Activated CD8-positive, alpha-beta memory T cell treated with anti-CD3 and anti-CD28 coated beads for 48 hours (primary cell): Measurements from ENCODE around the gene UBE2S.

Experiments used
- DNase-seq, 3 experiments: peaks; one replicate each; pipeline ENCODE4 v3.0.0-alpha.2; 2020; ENCODE audit warnings: low read depth in 2 of 3, low spot score in 2 of 3

The UBE2S gene

DNA sequence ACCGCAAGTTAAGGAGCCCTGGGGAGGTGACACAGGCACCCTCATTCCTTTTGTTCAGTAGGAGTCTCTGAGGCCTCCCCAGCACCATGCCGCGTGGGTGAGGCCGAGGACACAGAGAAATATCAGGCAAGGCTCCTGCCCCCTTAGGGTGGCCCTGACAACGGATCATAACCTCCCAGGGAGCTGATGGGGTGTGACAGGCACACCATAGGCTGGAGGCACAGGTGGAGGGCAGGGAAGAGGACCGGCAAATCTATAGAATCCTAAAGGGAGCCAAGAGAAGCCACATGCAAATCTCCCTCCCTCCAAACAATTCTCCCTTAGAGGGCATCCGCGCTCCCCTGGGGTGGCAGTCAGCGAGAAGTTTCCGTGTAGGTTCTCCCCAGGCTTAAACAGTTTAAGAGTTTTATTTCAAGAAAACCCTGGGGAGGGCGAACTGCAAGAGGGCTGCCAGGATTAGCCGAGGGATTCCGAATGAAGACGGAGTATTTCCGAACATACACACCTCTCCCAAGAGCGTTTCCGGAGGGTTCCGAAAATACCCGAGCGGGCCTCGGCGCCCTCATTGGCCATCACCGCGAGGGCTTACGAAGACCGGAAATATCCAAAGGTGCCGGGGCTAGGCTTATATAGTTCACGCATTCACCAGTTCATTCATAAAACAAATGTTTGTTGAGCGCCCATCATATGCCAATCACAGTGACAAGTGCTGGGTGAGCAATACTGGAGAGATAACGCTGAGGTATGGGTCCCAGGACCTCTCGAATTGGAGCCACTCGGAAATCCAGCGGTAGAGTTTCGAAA is 22.5 kb downstream of the UBE2S start:
- peak; percentile 85 to 88 (median 87) for DNase-seq

DNA sequence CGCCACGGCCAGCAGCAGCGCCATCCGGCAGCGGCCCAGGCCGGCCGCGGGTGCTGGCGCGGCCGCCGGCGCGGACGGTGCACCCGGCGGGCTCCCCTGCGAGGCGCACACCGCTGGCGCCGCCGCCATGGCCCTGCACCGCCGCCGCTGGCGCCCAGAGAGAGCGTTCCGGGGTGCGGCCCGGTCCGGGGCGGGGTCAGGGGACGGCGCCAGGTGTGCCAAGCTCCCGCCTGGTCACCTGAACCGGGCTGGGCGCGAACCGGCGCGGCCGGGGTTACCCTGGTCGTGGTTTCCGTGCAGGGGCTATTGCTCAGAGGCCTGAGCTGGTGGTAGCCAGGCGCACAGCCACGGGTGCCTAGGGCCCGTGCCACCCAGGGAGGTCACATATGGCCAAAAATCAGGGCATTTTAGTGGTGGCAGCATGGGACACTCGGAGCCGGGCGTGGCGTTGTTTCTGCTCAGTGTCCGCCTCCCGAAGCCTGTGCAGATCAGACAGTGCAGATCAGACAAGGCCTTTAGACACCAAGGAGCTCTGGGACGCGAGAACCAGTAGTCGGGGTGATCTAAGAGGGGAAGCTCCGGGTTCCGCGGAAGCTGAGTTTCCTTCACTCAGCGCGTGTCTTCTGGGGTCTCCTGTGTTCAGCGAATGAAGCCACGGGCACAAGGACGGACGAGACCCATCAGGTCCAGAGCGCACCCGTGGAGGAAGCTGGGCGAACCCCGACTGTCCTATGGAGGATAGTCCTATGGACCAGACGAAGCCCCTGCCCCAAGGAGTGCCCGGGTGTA is 23.3 kb downstream of the UBE2S start, which contains the start of gene TMEM238:
Gene TMEM238 (minus strand): TSS at position 162 of the 789 bp plus-strand sequence. CDS start 33 bp downstream, at position 129.
- DNase-seq, result no peak

- no peak for DNase-seq
Observed at GRCh38 chr19:55383279-55384130, 24.1 kb downstream of the UBE2S start.

DNA sequence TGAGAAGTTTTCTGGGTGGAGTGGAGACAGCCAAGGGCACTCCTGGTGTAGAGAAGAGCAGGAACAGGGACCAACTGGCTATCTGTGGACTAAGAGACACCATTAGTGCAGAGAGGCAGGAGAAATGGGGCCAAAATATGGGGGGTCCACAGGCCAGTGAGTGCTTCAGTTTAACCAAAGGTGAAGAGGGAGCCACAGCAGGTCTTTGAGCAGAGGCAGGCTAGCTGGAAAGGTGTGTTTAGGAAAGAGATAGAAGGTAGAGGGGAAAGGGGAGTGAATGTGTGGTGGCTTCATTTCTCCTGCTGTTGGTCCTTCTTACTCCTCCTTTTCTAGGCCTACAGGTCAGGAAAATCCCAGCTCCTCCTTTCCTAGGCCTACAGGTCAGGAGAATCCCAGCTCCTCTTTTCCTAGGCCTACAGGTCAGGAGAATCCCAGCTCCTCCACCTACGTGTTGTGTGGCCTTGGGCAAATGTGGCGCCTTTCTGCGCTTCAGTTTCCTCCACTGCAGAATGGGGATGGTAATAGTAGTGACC is 25.0 kb downstream of the UBE2S start:
- no peak for DNase-seq

DNA sequence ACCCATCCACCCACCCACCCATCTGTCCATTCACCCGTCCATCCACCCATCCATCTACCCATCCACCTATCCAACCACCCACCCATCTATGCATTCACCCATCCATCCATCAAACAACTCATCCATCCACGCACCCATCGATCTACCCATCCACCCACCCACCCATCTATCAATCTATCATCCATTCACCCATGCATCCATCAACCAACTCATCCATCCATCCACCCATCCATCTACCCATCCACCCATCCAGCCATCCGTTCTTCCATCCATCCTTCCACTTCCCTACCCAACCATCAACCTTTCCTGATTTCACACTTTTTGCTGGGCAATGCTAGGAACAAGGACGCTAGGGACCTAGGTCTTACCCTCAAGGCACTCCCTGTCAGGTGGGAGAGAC is 25.6 kb downstream of the UBE2S start:
- DNase-seq, result no peak

DNA sequence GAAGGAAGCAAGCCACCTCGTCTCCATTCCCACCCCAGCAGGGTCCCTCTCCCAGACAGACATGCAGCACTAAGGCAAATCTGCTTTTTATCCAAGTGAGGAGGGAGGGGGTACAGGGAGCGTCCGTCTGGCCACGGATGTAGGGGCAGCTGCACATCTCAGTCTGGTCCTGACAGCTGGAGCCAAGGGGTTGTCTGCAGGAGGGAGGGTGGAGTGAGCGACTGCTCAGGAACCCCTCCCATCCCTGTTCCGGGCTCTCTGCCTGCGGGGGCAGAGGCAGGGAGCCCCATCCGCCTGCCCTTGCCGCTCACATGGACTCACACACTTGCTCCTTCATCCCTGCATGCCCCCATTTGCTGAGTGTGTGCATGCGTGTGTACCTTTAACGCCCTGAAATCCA is 28.4 kb downstream of the UBE2S start:
- DNase-seq, result no peak

DNA sequence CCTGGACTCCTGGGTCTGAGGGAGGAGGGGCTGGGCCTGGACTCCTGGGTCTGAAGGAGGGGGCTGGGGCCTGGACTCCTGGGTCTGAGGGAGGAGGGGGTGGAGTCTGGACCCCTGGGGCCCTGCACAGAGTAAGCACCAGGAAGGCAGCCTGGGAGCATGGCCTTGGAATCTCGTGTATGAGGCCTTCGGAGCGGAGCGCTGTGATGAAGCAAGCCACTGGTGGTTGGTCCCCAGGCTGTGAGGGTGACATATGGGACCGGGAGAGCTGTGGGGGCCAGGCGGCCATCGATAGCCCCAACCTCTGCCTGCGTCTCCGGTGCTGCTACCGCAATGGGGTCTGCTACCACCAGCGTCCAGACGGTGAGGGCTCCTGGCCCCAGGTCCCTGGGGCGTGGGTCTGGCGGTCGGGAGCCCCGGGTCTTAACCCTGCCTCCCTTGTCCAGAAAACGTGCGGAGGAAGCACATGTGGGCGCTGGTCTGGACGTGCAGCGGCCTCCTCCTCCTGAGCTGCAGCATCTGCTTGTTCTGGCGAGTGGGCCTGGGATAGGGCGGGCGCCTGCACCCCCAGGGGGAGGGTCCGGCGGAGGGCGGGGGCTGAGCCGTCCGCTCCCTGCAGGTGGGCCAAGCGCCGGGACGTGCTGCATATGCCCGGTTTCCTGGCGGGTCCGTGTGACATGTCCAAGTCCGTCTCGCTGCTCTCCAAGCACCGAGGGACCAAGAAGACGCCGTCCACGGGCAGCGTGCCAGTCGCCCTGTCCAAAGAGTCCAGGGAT is 30.0 kb downstream of the UBE2S start:
- no peak for DNase-seq

- no peak for DNase-seq
Observed at GRCh38 chr19:55376241-55376933, 31.2 kb downstream of the UBE2S start, which contains the start of gene TMEM190. Gene TMEM190 (plus strand): TSS chr19:55376826. CDS start chr19:55376854, 28 bp downstream.

DNA sequence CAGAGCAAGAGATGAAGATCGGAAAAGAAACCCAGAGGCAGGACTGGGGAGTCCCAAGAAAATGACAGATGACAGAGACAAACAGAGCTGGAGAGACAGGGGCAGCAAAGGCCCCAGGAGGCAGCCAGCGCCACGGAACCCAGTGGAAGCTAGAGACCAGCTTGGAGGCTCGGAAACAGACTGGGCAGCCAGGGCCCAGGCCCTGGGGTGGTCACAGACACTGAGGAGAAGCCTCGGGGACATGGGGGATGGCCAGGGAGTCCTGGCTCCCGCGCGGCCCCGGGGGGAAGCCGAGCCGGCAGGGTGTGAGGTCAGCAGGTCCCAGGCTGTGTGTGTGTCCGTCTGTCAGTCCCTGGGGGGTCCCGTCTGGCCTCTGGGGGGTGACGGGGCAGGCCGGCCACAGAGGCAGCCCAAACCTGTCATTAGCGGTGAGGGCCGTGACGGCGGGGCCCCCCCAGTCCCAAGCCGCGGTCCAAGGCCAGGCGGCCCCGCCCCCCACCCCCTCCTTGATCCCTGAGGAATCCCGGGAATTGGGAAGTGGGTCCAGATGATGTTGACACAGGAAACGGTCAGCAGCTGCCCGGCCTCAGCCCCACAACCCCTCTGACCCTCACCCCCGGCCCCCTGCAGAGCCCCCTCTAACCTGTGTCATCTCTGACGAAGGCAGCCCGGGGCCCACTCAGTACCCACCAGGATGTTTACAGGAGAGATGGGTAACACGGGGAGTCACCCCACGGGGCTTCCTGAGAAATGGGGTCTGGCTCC is 33.4 kb downstream of the UBE2S start:
- no peak for DNase-seq

DNA sequence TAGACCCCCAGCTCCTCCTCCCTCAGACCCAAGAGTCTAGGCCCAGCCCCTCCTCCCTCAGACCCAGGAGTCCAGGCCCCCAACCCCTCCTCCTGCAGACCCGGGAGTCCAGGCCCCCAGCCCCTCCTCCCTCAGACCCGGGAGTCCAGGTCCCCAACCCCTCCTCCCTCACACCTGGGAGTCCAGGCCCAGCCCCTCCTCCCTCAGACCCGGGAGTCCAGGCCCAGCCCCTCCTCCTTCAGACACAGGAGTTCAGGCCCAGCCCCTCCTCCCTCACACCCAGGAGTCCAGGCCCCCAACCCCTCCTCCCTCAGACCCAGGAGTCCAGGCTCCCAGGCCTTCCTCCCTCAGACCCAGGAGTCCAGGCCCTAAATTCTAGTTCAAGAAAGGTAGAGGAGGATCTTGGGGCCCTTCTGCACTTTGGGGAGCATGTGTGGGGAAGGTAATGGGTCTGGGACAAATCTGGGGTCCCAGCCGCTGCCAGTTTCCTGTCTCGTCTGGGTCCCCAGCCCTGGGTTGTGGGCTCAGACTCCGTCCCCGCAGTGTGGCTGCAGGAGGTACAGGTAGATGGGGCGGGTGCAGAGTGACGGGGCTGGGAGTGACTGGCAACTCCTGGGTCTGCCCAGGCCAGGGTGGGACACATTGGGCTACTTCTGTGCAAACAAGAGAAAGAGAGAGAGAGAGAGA is 34.1 kb downstream of the UBE2S start:
- DNase-seq, result no peak

GRCh38 chr19:55372316-55373081 is 35.1 kb downstream of the UBE2S start:
- no peak for DNase-seq

- DNase-seq, result no peak
Observed at GRCh38 chr19:55370305-55370988, 37.1 kb downstream of the UBE2S start, which contains the start of gene IL11. Gene IL11 (minus strand): TSS chr19:55370463. CDS start chr19:55370310, 153 bp downstream.

DNA sequence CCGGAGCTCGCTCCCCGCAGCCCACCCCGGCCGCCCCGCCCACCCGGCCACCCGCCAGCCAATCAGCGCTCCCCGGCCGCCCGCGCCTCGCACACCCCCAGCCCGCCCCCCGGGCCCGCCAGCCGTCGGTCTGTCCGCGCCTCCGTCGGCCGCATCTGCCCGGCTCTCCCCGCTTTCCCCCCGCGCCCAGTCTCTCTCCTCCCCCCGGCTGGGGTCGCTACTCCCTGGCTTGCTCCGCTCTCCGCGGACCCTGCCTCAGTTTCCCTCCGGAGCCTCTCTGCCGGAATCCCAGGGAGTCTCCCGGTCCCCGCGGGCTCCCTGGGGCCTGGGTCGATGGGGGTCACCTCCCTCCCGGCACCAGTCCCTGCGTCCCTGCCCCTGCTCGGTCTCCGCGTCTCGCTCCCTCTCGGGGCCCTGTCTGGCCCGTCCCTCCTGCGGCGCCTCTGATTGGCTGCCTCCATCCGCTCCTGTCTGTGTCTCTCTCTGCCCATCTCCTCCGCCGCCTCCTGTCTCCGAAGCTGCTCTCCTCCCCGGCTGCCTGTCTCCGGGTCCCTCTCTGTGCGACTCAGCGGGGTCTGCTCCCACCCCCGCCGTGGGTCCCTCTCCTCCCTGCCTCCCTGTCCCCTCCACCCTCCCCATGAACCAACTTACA is 37.8 kb downstream of the UBE2S start:
- no peak for DNase-seq

DNA sequence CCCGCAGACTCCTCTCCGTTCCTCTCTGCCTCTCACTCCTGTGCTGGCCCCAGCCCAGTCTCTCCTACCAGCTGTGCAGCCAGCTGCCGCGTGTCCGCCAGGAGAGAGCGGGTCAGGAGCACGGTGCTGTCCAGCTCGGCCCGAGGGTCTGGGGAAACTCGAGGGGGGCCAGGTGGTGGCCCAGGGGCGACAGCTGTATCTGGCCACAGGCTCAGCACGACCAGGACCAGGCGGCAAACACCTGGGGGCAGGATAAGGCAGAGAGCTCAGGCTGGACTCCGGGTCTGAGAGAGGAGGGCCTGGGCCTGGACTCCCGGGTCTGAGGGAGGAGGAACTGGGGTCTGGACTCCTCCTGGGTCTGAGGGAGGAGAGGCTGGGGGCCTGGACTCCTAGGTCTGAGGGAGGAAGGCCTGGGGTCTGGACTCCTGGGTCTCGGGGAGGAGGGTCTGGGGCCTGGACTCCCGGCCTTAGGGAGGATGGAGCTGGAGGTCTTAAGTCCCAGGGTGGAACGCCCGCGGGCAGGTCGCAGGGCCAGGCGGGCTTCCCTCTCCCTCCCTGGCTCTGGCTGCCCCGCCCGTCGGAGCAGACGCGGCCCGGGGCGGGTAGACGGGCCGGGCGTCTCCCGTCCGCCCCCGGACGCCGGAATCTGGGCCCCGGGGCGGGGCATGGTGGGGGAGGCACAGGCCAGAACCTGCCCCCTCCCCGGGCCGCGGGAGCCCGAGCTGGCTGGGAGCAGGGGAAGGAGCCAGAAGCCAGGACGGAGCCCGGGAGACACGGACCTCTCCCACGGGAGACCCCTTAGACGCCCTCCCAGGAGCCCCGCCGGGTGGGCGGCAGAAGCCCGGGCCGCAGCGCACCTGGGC is 38.7 kb downstream of the UBE2S start:
- no peak for DNase-seq

- no peak for DNase-seq
Observed at GRCh38 chr19:55368106-55368505, 39.5 kb downstream of the UBE2S start.
